Measurements from ENCODE around the gene RTBDN. TPM values are rescaled to one million over a fixed set of nuclear protein-coding genes. Genes with fewer than 3 reads are reported as not detected.

The RTBDN gene
- total and polyA plus RNA-seq, 2 donors from 2014 or later, result not detected

GRCh38 chr19:12785431-12786031, 48.8 kb downstream of the RTBDN start:
- Histone ChIP-seq H3K9me3 (ENCODE audit: control insufficient read depth in 2 of 3, insufficient read depth in 1 of 3, low read length in 3 of 3) (no peaks in the 10 kb centered on the region), H3K4me3 (ENCODE audit: low read length in 3 of 3) (no peak overlapping the region), H3K36me3 (ENCODE audit: control insufficient read depth in 2 of 3, insufficient read depth in 3 of 3, low read length in 3 of 3) (no peaks in the 10 kb centered on the region), H3K27me3 (ENCODE audit: control insufficient read depth, insufficient read depth, low read length) (no peaks in the 10 kb centered on the region), H3K27ac (ENCODE audit: low read depth in 2 of 2, low read length in 2 of 2) (peak overlapping the region; percentile 96 to 98), H3K9ac (ENCODE audit: low read length in 3 of 3) (peak overlapping the region in 1 of 3 donors; percentile 5), H3K4me1 (ENCODE audit: control insufficient read depth in 2 of 3, insufficient read depth in 2 of 3, low read depth in 1 of 3, low read length in 3 of 3) (peaks cover 6 to 50% (median 34%) of the 10 kb centered on the region in 3 donors)
- intact Hi-C loops (cut with DNase I), result no loop called here
- TF ChIP-seq, protein P1, sequence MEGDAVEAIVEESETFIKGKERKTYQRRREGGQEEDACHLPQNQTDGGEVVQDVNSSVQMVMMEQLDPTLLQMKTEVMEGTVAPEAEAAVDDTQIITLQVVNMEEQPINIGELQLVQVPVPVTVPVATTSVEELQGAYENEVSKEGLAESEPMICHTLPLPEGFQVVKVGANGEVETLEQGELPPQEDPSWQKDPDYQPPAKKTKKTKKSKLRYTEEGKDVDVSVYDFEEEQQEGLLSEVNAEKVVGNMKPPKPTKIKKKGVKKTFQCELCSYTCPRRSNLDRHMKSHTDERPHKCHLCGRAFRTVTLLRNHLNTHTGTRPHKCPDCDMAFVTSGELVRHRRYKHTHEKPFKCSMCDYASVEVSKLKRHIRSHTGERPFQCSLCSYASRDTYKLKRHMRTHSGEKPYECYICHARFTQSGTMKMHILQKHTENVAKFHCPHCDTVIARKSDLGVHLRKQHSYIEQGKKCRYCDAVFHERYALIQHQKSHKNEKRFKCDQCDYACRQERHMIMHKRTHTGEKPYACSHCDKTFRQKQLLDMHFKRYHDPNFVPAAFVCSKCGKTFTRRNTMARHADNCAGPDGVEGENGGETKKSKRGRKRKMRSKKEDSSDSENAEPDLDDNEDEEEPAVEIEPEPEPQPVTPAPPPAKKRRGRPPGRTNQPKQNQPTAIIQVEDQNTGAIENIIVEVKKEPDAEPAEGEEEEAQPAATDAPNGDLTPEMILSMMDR (IDR thresholded peaks at IDR 0.05; ENCODE audit: borderline replicate concordance, extremely low read depth, insufficient read depth), result no peak
- DNase-seq, result peak in 1 of 5 donors; percentile 19
- FAIRE-seq, result no peak

- H3K4me3 ChIP-seq (ENCODE audit: low read length in 3 of 3), result peak overlapping the region in 1 of 3 donors; percentile 7
- H3K9me3 ChIP-seq (ENCODE audit: control insufficient read depth in 2 of 3, insufficient read depth in 1 of 3, low read length in 3 of 3), result no peaks in the 10 kb centered on the region
- TF ChIP-seq, protein P1 (IDR thresholded peaks at IDR 0.05; ENCODE audit: borderline replicate concordance, extremely low read depth, insufficient read depth), result no peak
- H3K27me3 ChIP-seq (ENCODE audit: control insufficient read depth, insufficient read depth, low read length), result no peaks in the 10 kb centered on the region
- FAIRE-seq (no peak), DNase-seq (peak in 2 of 5 donors; percentile 30 to 53)
- no peaks in the 10 kb centered on the region for H3K36me3 ChIP-seq (ENCODE audit: control insufficient read depth in 2 of 3, insufficient read depth in 3 of 3, low read length in 3 of 3)
- H3K27ac ChIP-seq (ENCODE audit: low read depth in 2 of 2, low read length in 2 of 2), result peak overlapping the region; percentile 96 to 98
- H3K9ac ChIP-seq (ENCODE audit: low read length in 3 of 3), result peak overlapping the region in 2 of 3 donors; percentile 10 to 21
- intact Hi-C loops (cut with DNase I), result no loop called here
- peaks cover 6 to 48% (median 34%) of the 10 kb centered on the region in 3 donors for H3K4me1 ChIP-seq (ENCODE audit: control insufficient read depth in 2 of 3, insufficient read depth in 2 of 3, low read depth in 1 of 3, low read length in 3 of 3)
These were observed 49.4 kb downstream of the RTBDN start for GRCh38 chr19:12784871-12785430.

DNA sequence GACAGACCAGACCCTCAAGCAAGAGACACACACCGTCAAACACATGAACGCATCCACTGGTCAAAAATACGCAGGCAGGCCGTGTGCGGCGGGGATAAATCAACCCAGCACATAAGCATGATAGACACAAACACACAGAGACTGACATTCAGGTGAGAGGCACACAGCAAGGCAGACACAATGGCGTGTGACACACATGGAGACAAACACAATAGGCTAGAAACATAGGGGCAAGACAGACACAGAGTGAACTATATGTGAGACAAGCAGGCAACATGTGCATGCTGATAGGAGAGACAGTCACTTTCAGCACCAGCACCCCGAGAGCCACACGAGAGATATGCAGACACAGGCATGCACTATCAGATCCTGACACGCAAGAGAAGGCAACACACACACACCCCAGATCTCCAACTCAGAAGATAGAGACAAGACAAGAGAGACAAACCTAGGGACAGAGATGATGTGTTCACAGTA, 49.9 kb downstream of the RTBDN start:
- Histone ChIP-seq H3K27ac (ENCODE audit: low read depth in 2 of 2, low read length in 2 of 2) (peak overlapping the region; percentile 96 to 98), H3K4me3 (ENCODE audit: low read length in 3 of 3) (peak overlapping the region in 2 of 3 donors; percentile 7 to 32), H3K9me3 (ENCODE audit: control insufficient read depth in 2 of 3, insufficient read depth in 1 of 3, low read length in 3 of 3) (no peaks in the 10 kb centered on the region), H3K4me1 (ENCODE audit: control insufficient read depth in 2 of 3, insufficient read depth in 2 of 3, low read depth in 1 of 3, low read length in 3 of 3) (peaks cover 6 to 48% (median 34%) of the 10 kb centered on the region in 3 donors), H3K36me3 (ENCODE audit: control insufficient read depth in 2 of 3, insufficient read depth in 3 of 3, low read length in 3 of 3) (no peaks in the 10 kb centered on the region), H3K9ac (ENCODE audit: low read length in 3 of 3) (peak overlapping the region in 2 of 3 donors; percentile 21 to 22), H3K27me3 (ENCODE audit: control insufficient read depth, insufficient read depth, low read length) (no peaks in the 10 kb centered on the region)
- TF ChIP-seq, protein P1 (IDR thresholded peaks at IDR 0.05; ENCODE audit: borderline replicate concordance, extremely low read depth, insufficient read depth), result no peak
- no peak for FAIRE-seq
- intact Hi-C loops (cut with DNase I), result no loop called here
- DNase-seq, result peak in 1 of 5 donors; percentile 34

All from kidney (tissue), 14 donors.